Dedifferentiated amniotic fluid mesenchymal stem cell (primary cell): ENCODE measurements around the gene RBFOX1.

Experiments
- DNase-seq: peaks from one replicate; pipeline ENCODE4 v3.0.0-alpha.2; 2016; ENCODE audit errors: extremely low spot score

RBFOX1 gene

DNA sequence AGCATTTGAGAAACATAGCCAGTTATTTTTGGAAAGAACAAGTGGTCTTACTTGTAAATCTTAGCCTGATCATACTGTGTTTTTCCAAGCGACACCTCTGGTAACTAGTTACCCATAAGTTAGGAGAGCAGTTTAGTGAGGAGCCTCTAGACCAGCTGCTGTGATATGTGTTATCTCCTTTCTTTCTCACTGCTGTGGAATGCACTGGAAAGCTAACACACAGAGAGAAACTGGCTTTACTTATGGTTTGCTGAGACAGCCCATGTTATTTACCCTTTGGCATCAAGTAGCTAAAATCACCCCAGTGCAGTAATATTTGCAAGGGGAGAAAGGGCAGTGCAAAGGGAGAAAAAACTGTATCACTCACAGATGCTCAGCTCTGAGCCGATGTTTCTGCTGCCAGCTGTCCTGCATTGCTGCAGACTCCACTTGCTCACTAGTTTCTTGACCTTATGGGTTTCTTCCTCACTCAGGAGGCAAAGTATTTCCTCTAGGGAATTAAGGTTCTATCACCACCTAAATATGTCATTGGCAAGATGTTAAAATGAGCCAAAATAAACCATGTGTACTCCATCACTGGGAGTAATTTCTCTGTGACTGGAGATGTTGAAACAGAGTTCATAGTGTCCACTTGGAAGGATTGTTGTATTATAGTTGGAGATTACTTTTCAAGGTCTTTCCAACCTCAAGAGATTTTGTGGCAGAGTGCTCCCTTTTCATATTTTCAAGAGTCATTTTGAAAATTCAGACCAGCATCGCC lies 2.3 kb downstream of the RBFOX1 start:
- DNase-seq, result no peak

DNA sequence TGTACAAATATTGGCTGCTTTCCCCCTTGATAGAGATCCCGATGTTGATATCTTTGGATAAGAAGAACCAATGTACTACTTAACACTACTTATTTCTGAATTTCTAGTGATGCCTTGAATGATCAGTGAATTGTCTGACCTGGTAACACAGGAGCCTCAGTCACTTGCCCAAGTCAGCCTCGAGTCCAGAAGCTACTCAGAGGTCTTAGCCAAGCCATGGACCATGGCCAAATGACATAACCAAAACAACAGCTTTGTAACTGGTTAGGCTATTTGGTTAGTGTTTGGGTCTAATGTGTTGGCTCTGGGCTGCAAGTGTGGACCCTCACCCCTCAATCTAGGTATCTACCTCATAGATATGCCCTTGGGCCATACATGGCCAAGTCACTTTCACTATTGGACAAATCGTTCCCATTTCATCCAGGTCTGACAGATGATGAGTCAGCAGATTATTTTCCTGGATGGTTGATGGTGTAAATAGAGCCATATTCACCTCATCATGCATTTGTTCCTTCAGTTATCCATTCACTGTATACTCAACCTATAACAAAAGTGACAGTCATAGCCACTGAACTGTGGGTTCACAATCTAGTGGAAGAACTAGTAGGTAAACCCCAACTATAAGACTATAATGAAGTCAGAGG lies 3.5 kb downstream of the RBFOX1 start:
- no peak for DNase-seq

DNA sequence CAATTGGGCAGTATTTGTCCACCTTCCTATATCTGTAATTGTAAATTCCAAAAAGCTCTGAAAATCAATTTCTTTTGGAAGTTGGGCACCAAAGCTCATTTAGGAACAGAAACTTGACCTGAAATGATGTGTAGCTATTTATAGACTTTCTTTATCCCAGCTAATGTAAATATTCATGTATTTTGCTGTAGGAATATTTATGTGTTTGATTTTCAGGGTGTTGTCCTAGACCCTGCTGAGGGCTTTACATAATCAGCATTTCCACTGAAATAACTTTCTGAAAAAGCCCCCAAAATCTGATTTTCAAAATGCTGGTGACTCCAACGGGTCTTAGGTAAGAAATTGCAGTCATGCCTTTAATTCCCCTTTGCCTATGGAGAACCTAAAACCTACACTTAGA lies 4.1 kb downstream of the RBFOX1 start:
- no peak for DNase-seq

DNA sequence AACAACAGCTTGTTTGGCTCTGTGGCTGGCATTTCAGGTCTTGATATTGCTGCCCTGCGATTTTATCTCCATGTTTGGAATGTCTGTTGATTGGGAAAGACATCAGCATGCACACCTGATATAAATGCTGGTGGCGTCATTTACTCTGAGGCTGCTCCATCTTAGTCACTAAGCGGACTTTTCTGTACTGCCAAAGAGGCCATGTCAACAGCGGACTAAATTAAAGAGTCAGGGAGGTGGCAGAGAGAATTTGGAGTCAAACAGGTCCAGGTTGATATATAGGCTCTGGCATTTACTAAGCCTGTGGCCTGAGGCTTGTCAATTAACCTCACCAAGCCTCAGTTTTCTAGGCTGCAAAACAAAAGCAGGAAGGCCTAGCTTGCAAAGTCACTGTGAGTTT lies 6.2 kb downstream of the RBFOX1 start:
- DNase-seq, result no peak

DNA sequence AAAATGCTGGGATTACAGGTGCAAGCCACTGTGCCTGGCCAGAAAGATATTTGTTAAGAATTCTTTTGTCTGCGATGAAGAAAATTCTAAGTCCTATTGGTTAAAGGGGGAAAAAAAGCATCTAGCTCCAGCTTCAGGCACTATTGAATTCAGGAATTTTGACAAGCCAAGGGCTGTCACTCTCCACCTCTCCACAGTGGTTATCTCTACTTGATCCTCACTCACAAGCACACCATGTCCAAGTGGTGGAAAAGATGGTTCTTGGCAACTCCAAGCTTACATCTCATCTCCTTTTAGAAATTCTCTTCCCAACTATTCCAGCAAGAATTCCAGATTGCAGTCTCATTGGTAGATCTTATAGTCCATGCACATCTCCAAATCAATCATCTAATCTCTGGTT lies 7.1 kb downstream of the RBFOX1 start:
- no peak for DNase-seq

DNA sequence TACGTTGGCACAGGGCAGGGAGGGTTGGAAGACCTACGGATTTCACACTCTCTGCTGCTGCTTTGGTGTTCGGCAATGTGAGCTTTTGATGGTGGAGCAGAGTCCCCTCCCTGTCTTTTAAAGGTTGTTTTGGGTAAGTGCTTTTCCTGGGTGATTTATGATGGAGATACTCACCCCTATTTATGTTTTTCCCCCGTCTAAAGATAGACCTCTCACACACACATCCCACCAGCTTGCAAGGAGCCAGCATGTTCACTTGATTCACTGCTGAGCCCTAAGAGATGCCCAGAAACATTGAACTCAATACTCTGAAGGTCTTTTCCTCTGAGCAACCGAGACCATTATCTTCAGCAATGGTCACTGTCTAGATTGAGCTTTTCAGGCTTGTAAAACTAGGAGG lies 8.3 kb downstream of the RBFOX1 start:
- no peak for DNase-seq

DNA sequence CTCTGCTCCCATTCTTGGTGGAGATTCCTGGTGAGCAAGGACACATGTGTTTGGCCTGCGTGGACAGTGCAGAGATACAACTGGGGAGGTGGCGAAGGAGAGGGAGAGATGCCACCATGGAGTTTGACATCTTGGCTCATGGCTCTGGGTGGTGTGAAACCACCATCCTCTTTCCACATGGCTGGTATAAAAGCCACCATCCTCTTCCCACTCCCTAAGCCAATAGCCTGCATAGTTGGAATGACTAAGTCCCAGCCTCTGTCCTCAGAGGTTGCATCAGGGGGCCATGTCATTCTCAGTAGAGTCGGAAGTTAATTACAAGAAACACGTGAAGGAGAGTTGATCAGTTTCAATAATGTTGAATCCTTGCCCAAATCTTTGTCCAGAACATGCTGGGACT lies 10.0 kb downstream of the RBFOX1 start:
- DNase-seq, result no peak

DNA sequence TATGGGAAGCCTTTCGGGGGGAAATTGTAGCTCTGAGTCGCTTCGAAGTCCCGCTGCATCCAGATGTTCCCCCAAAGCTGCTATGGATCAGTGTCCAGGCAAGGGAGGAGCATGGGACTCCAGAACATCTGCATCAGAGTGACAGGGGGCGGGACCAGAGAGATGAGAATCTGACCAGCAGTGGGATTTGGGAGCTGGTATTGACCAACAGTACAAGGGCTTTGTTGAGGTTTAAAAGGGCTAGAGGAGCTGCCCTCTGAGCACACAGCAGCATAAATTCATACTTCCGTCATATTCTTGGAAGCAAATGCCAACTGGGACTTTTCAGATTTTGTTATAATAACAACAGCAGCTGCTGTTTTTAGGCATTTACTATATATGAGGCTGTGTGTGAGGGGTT lies 10.6 kb downstream of the RBFOX1 start:
- no peak for DNase-seq

DNA sequence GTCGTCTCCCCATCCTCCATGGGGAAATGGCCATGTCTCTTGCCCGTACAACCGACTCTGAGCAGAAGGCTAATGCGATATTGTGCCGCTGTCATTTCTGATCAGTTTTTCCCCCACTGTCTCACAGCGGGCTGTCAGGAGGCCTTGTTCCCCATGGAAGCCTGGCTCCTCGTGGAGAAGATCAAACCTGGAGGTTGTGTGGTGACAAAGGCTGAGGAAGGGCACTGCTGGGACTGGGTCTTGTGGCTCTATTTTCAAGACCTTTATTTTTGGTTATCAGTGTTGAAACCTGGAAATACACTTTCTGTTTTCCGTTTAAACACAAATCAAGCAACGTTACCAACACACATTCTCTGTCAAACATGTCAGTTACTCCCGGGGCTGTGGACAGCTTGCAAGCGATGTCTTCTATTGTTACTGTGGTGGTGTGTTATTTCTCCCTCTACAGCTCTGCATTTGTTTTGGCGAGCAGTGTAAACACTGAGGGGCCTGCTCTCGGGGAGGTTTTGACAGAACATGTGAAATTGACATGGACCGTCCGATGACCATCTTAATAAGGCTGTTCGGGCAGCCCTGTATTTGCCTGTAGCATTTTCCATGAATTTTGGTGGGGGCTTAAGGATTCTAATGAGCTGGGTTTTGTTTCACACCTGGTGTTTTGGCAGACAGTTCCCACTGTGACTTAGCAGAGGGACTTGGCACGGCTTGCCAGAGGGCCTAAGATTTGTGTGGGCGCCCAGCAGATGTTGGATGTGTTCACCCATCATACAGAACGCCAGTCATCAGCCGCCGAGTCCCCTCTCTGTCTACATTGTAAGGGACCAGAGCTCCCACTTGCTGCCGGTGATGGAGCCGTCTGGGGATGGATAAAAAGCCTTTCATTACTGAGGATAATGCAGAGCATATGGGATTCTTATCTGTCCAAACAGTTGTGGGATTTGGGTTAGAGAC lies 12.5 kb downstream of the RBFOX1 start:
- DNase-seq, result no peak

DNA sequence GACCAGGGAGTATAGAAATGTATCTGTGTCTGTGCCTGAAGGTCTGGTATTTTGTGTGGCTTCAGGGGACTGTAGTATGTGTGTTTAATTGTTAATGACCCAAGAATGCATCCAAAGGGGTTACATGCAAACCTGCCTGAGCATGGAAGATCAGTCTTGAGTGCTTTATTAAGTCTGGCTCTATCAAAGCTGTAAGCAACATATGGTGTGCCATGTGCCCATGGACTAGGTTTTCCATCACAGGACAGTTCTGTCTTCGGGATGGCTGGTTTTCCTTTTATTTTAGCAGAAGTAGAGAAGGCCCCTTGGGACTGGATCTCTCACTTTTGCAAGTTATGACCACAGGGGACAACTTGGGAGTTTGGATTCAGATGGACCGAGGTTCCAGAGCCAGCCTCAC lies 18.2 kb downstream of the RBFOX1 start:
- DNase-seq, result no peak

DNA sequence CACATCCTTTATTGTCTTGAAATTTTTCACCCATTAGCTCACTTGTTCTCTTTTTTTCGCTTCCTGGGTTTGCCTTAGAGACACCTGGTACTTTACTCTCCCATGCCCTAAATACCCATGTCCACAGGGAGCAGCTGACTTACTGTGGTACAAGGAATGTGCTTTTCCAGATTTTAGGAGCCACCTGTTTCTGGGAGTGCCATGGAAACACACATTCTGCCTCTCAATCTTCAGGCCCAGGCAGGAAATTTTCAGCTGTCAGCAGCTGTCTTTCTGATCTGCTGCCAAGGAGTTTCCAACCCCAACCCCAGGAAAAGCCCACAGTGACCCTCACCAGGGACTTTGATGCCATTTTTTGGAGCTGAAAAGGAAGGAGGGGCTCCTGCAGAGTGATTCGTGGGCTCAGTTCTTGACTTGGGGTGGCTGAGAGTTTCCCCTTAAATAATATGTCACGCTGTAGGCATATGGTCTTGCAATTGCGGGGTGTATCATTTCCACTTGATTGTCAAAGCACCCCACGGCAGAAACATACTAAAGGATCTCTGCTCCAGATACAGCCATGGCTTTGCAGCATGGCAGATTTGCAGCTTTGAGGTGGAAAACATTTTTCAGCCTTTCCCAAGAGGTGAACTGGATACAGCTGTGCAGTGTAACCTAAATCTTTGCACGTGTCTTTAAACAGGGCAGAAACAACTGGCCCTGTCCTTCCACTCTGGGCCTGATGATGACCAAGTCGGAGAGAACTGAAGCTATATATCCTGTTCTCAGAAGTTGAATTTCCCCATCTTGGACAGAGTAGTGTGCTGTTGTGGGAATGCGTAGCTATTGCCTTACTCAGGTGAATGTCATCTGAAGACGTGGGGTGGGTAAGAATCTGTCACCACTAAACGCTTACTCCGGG lies 19.2 kb downstream of the RBFOX1 start:
- DNase-seq, result no peak

DNA sequence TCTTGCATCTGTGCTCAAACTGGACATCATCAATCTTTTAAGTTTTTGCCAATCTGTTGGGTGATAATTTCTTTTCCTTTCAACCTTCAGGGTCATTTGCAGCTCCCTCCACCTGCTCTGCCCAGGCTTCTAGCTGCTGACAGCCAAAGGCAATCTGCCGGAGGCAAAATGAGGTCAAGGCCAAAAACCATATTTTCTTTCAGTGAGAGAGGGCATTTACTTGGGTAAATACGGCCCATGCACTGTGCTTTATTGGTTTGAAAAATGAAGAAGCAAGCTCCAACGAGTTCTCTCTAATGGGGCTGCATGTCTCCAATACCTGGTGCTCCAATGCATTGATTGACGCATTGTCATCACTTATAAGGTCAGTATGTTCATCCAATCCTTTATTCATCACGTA lies 23.1 kb downstream of the RBFOX1 start:
- no peak for DNase-seq

DNA sequence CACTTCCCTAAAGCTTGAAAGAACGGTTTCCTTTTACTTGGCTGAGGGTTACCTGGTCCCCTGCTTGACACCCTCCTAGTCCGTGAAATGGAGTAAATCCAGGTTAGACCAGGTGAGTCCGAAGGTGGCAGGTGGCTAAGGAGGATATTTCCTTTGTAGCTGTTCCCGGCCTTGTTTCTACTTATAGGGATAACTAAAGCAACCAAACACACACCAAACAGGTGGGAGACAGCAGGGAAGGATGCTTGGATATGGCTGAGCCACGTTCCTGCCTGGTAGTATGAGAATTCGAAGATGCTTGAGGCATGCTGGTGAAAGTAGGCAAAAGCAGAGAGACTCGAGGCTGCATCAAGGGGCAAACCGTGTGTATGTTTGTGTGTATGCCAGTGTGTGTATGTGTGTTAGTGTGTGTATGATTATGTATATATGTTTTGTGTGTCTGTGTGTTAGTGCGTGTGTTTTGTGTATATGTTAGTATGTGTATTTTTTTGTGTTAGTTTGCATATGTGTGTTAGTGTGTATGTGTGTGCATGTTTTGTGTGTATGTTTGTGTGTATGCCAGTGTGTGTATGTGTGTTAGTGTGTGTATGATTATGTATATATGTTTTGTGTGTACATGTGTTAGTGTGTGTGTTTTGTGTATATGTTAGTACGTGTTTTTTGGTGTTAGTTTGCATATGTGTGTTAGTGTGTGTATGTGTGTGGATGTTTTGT lies 28.9 kb downstream of the RBFOX1 start:
- no peak for DNase-seq

DNA sequence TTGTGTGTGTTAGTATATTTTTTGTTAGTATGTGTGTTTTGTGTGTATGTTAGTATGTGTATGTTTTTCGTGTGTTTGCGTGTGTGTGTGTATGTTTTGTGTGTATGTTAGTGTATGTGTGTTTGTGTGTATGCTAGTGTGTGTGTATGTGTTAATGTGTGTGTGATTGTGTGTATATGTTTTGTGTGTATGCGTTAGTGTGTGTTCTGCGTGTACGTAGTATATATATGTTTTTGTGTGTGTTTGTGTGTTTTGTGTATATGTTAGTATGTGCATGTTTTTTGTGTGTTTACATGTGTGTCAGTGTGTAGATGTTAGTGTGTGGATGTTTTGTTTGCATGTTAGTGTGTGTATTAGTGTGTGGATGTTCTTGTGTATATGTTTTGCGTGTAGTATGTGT lies 29.6 kb downstream of the RBFOX1 start:
- no peak for DNase-seq

DNA sequence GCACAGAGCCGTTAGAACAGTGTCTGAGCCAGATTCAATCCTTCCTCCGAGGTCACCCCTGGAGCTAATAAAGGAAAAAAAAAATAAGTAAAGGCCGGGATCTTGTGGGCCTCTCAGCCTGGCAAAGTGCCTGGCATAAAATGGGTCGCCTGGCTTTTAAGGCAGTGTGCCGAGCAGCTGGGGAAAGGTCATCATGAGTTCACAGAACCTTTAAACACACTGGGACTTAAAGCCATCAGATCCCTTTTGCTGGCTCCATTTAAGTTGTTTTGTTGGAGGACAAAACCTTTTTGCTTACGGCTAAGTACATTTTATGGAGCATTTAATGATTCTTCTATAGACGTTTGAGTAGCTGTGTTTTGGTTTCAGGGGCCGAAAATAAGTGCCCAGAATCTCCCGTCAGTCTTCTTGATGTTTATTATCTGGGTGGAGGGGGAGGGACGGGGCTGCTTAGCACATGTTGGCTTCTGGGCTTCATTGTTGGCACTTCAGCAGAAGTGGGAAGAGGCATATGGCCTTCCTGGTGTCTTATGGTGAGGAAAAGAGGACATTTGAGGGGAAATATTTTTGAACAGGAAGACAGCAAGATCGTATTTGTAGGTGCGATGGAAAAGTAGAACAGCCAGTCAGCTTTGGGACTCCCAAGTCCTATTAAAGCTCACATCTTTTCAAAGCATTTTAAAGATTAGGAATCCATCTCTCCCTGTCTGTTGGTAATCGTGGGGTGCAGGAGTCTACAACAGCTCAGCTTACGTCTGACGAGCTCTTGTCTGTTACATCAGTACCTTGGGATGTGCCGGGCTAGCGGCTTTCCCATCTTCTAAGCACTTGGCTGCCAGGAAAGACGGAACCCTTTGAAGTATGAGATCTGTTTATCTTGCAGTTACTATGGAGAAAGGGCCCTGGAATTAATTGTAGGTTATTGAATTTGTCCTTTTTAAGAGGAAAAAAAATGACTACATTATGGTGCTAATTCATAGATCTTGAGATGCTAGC lies 31.1 kb downstream of the RBFOX1 start:
- DNase-seq, result no peak

DNA sequence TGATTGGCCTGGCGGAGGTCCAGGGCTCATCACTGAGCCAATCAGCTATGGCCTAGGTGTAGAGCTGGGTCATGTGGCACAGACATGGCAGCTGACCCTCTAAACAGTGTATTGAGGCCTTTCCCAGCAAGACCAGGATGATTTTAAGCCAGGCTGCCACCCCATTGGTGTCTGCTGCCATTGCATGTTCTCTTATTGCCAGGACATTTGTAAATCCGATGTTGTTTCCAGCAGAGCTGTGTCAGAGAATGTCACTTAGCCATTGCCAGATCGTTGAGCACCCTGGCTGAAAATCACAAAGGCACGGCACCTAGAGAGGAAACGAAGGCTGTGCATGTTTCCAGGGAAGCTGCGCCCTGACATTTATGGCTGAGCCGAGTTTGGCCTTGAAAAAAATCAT lies 33.4 kb downstream of the RBFOX1 start:
- DNase-seq, result no peak

DNA sequence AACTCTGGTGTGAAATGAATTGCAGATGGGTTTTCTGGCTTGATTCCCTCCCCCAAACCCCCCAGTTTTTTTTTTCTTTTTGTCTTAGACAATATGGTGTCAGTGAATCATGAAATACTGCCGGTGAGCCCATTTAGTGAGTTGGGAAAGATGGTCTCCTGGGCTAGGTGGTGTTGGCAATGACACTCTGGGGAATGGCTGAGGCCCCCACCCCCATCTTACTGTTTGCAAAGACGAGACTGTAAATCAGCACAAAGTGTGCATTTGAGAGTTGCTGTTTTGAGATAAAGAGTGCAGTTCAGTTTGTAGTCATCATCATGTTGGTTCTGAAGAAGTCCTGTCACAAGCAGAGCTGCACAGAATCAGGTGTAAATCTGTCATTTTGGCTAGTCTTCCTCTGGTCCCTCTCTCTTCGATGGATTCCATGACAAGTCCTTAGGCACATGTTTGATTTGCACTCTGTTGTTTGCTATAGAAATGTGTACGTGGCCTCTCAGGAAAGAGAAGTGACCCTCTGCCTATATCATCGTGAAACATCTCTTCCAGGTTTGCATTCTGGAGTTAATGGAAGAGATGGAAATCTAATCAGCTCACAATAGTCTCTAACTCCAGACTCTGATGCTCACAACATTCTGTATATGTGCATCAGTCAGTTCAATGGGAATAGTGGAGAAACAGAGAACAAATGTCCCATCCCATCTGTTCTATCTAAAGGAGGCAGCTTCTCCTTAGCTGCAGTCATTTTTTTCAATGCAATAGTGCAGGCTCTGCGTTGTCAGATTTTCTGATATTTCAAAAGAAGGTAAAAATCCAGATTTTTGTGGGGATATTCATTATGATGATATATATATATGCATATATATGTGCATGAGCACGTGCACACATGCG lies 34.6 kb downstream of the RBFOX1 start:
- DNase-seq, result no peak

DNA sequence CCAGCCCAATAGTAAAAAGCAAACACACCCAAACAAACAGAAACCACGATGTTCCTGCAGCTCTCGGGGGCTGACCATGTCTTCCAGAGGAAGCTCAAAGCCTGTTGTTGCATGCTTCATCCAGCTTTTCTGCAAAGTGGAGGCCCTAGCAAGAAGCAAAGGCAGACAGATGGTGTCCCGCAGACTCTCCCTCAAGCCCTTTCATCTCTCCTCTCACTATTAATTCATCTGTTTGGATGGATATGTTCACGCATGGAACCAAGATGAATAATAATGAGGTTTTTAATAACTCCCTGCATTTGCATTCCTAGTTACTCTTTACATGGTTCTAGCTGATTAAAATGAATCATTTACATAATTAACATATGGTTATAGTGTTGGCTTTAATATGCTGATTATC lies 36.6 kb downstream of the RBFOX1 start:
- DNase-seq, result no peak

DNA sequence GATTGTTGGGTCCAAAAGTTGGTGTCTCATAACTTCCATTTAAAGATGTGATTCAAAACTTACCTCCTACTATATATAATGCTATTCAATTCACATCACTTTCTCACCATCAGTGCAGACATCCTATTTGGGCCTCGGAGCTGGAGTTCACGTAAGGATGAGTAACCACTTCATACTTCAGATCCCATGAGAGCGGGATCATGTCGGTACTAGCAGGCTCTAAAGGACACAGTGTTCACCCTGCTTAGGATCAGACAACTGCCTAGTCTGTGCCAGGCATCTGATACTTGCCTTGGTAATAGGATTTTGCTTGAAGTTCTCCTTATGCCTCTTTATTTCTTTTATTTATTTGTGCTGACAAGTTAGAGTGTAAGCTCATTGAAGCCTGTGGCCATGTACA lies 39.5 kb downstream of the RBFOX1 start:
- DNase-seq, result no peak
